ENCODE measurements around the gene PSMB4.
"Not testable (repeated sequence)": the region's sequence is repeated elsewhere in the genome, so short reads cannot be mapped to it uniquely, and the experiment has no call there.

The PSMB4 gene

GRCh38 chr1:151391079-151391563 is 8.3 kb upstream of the PSMB4 start:
- H3K36me3 ChIP-seq (ENCODE audit: insufficient read depth, insufficient read length, low read length), result no peaks in the 10 kb centered on the region
- H3K4me1 ChIP-seq (ENCODE audit: insufficient read depth, insufficient read length), result no peaks in the 10 kb centered on the region
- no peak for DNase-seq (ENCODE audit: low read depth, low spot score)
- peaks cover 7% of the 10 kb centered on the region for H3K27me3 ChIP-seq (ENCODE audit: insufficient read depth, insufficient read length)
- H3K4me3 ChIP-seq (ENCODE audit: insufficient read length, low read depth), result no peak overlapping the region
- H3K9ac ChIP-seq (ENCODE audit: insufficient read length, low read depth), result no peak overlapping the region
- TF ChIP-seq ZNF274 (IDR thresholded peaks at IDR 0.05; ENCODE audit: low read depth, low read length) (no peak), YY1 (IDR thresholded peaks at IDR 0.05; ENCODE audit: insufficient read depth, insufficient read length) (no peak), SUZ12 (IDR thresholded peaks at IDR 0.05; ENCODE audit: extremely low read depth, insufficient read depth, insufficient read length) (no peak)
- 0 out of 2 replicates have a peak, but pooled peaks cover 4% of the 10 kb centered on the region for H3K9me3 ChIP-seq (ENCODE audit: insufficient read depth, low read length)

- DNase-seq (ENCODE audit: low read depth, low spot score), result no peak
- no peaks in the 10 kb centered on the region for H3K27me3 ChIP-seq (ENCODE audit: insufficient read depth, insufficient read length)
These were observed 5.8 kb upstream of the PSMB4 start for GRCh38 chr1:151393583-151393982.

DNA sequence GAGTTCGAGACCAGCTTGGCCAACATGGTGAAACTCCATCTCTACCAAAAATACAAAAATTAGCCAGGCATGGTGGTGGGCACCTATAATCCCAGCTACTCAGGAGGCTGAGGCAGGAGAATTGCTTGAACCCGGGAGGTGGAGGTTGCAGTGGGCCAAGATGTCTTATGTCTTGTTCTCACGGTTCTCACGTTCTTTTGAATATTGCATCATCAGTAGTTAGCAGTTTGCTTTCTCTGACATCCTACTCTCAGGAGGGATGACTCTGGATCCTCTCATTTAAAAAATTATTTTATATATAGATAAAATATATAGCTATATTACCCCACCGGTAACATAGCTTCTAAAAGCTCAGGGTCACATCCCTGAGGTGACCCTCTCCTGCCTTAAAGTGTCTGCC is 3.1 kb upstream of the PSMB4 start:
- H3K9me3 ChIP-seq (ENCODE audit: insufficient read depth, low read length); H3K27me3 ChIP-seq (ENCODE audit: insufficient read depth, insufficient read length); DNase-seq (ENCODE audit: low read depth, low spot score); H3K4me1 ChIP-seq (ENCODE audit: insufficient read depth, insufficient read length); H3K9ac ChIP-seq (ENCODE audit: insufficient read length, low read depth); H3K4me3 ChIP-seq (ENCODE audit: insufficient read length, low read depth): not testable (repeated sequence)
- H3K36me3 ChIP-seq (ENCODE audit: insufficient read depth, insufficient read length, low read length), result peaks cover 15% of the 10 kb centered on the region

More at GRCh38 chr1:151393583-151393982, 5.8 kb upstream of the PSMB4 start:
- TF ChIP-seq ZNF274 (IDR thresholded peaks at IDR 0.05; ENCODE audit: low read depth, low read length), result no peak
- no peak for TF ChIP-seq SUZ12 (IDR thresholded peaks at IDR 0.05; ENCODE audit: extremely low read depth, insufficient read depth, insufficient read length)
- no peak for TF ChIP-seq YY1 (IDR thresholded peaks at IDR 0.05; ENCODE audit: insufficient read depth, insufficient read length)
- H3K9me3 ChIP-seq (ENCODE audit: insufficient read depth, low read length), result no peaks in the 10 kb centered on the region
- H3K4me1 ChIP-seq (ENCODE audit: insufficient read depth, insufficient read length), result no peaks in the 10 kb centered on the region
- H3K4me3 ChIP-seq (ENCODE audit: insufficient read length, low read depth), result no peak overlapping the region
- no peak overlapping the region for H3K9ac ChIP-seq (ENCODE audit: insufficient read length, low read depth)
- no peaks in the 10 kb centered on the region for H3K36me3 ChIP-seq (ENCODE audit: insufficient read depth, insufficient read length, low read length)

DNA sequence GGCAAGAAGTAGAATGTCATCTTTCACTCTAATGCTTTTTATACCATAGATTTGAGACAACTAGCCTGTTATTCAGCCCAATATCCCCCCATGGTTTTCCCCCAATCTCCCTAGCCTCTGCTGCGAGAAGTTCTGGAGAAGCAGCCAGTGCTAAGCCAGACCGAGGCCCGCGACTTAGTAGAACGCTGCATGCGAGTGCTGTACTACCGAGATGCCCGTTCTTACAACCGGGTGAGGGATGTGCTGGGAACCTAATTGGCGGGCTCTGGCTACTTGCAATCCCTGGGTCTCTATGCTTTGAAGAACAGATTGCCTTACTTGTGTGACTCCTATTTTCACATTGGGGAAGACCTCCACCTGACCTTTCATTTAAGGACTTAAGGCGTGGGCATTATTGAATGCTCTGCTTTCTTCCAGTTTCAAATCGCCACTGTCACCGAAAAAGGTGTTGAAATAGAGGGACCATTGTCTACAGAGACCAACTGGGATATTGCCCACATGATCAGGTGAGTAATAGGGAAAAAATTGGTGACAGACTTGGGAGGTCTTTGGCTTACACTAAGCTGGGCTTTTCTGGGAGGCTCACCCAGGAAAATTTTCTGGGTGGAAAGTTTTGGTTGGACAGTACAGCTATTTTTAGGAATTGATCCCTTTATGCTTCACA is 1.9 kb downstream of the PSMB4 start:
- TF ChIP-seq YY1 (IDR thresholded peaks at IDR 0.05; ENCODE audit: insufficient read depth, insufficient read length) (no peak), ZNF274 (IDR thresholded peaks at IDR 0.05; ENCODE audit: low read depth, low read length) (no peak), SUZ12 (IDR thresholded peaks at IDR 0.05; ENCODE audit: extremely low read depth, insufficient read depth, insufficient read length) (no peak)
- no peak overlapping the region for H3K9ac ChIP-seq (ENCODE audit: insufficient read length, low read depth)
- H3K36me3 ChIP-seq (ENCODE audit: insufficient read depth, insufficient read length, low read length), result peaks cover 65% of the 10 kb centered on the region
- no peak overlapping the region for H3K4me3 ChIP-seq (ENCODE audit: insufficient read length, low read depth)
- no peak for DNase-seq (ENCODE audit: low read depth, low spot score)
- H3K4me1 ChIP-seq (ENCODE audit: insufficient read depth, insufficient read length), result peaks cover 4% of the 10 kb centered on the region
- H3K27me3 ChIP-seq (ENCODE audit: insufficient read depth, insufficient read length), result no peaks in the 10 kb centered on the region
- no peaks in the 10 kb centered on the region for H3K9me3 ChIP-seq (ENCODE audit: insufficient read depth, low read length)

- peaks cover 4% of the 10 kb centered on the region for H3K4me1 ChIP-seq (ENCODE audit: insufficient read depth, insufficient read length)
These were observed 2.5 kb downstream of the PSMB4 start for GRCh38 chr1:151401860-151402259.

DNA sequence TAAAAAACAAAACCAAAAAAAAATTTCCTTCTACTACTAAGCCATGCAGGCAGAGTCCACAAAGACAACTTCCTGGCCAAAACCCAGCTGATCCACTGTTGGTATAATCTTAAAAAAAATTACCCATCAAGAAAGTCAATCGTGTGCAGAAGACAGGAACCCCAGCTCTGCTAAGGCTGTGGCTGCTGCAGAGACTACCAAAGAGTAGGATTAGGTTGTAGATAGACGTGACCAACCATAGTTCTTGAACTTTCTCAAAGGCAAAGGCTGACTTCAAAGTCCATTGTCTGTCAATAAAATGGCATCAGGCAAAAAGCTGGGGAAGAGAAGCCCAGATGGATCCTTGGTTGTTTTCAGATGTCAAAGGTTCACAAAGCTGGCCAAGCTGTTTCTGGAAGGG is 3.4 kb downstream of the PSMB4 start:
- no peaks in the 10 kb centered on the region for H3K27me3 ChIP-seq (ENCODE audit: insufficient read depth, insufficient read length)
- peaks cover 79% of the 10 kb centered on the region for H3K36me3 ChIP-seq (ENCODE audit: insufficient read depth, insufficient read length, low read length)
- no peaks in the 10 kb centered on the region for H3K9me3 ChIP-seq (ENCODE audit: insufficient read depth, low read length)
- no peak overlapping the region for H3K4me3 ChIP-seq (ENCODE audit: insufficient read length, low read depth)
- no peak for DNase-seq (ENCODE audit: low read depth, low spot score)
- TF ChIP-seq ZNF274 (IDR thresholded peaks at IDR 0.05; ENCODE audit: low read depth, low read length) (no peak), YY1 (IDR thresholded peaks at IDR 0.05; ENCODE audit: insufficient read depth, insufficient read length) (no peak), SUZ12 (IDR thresholded peaks at IDR 0.05; ENCODE audit: extremely low read depth, insufficient read depth, insufficient read length) (no peak)
- H3K4me1 ChIP-seq (ENCODE audit: insufficient read depth, insufficient read length), result peaks cover 4% of the 10 kb centered on the region
- no peak overlapping the region for H3K9ac ChIP-seq (ENCODE audit: insufficient read length, low read depth)

More at GRCh38 chr1:151401860-151402259, 2.5 kb downstream of the PSMB4 start:
- H3K9ac ChIP-seq (ENCODE audit: insufficient read length, low read depth), result no peak overlapping the region
- H3K9me3 ChIP-seq (ENCODE audit: insufficient read depth, low read length), result no peaks in the 10 kb centered on the region
- TF ChIP-seq YY1 (IDR thresholded peaks at IDR 0.05; ENCODE audit: insufficient read depth, insufficient read length) (no peak), ZNF274 (IDR thresholded peaks at IDR 0.05; ENCODE audit: low read depth, low read length) (no peak), SUZ12 (IDR thresholded peaks at IDR 0.05; ENCODE audit: extremely low read depth, insufficient read depth, insufficient read length) (no peak)
- peaks cover 71% of the 10 kb centered on the region for H3K36me3 ChIP-seq (ENCODE audit: insufficient read depth, insufficient read length, low read length)
- DNase-seq (ENCODE audit: low read depth, low spot score), result no peak
- H3K27me3 ChIP-seq (ENCODE audit: insufficient read depth, insufficient read length), result no peaks in the 10 kb centered on the region
- H3K4me3 ChIP-seq (ENCODE audit: insufficient read length, low read depth), result no peak overlapping the region

GRCh38 chr1:151403612-151404011 is 4.2 kb downstream of the PSMB4 start:
- H3K36me3 ChIP-seq (ENCODE audit: insufficient read depth, insufficient read length, low read length), result peaks cover 87% of the 10 kb centered on the region
- H3K4me1 ChIP-seq (ENCODE audit: insufficient read depth, insufficient read length), result peaks cover 4% of the 10 kb centered on the region
- no peak for DNase-seq (ENCODE audit: low read depth, low spot score)

More at GRCh38 chr1:151403612-151404011, 4.2 kb downstream of the PSMB4 start:
- TF ChIP-seq SUZ12 (IDR thresholded peaks at IDR 0.05; ENCODE audit: extremely low read depth, insufficient read depth, insufficient read length) (no peak), ZNF274 (IDR thresholded peaks at IDR 0.05; ENCODE audit: low read depth, low read length) (no peak), YY1 (IDR thresholded peaks at IDR 0.05; ENCODE audit: insufficient read depth, insufficient read length) (no peak)
- no peaks in the 10 kb centered on the region for H3K9me3 ChIP-seq (ENCODE audit: insufficient read depth, low read length)
- H3K27me3 ChIP-seq (ENCODE audit: insufficient read depth, insufficient read length), result no peaks in the 10 kb centered on the region
- no peak overlapping the region for H3K9ac ChIP-seq (ENCODE audit: insufficient read length, low read depth)
- H3K4me3 ChIP-seq (ENCODE audit: insufficient read length, low read depth), result no peak overlapping the region
